Tibial artery (tissue), 4 donors: ENCODE data around the gene SDK1.

Source experiments
- DNase-seq, 2 donors: peaks; one replicate each; pipeline ENCODE4 v3.0.0-alpha.2; 2019
- H3K27ac ChIP-seq, 2 donors: fragments of 200-600 bp; sonication (generic) in 1 of 2; 1 replicate in 1 of 2; 2 replicates in 1 of 2; pipeline ENCODE4 v1.5.1; 2018 to 2019; ENCODE audit warnings: mild to moderate bottlenecking in 1 of 2
- H3K27me3 ChIP-seq, 2 donors: fragments of 200-600 bp; sonication (generic) in 1 of 2; one replicate each; pipeline versions ENCODE4 v1.5.1 to v1.6.0; 2016 to 2019
- H3K36me3 ChIP-seq, 3 donors: fragments of 200-600 bp; sonication (generic) in 2 of 3; one replicate each; pipeline ENCODE4 v1.5.1; 2016 to 2019; ENCODE audit warnings: mild to moderate bottlenecking in 2 of 3
- H3K4me1 ChIP-seq, 4 donors: fragments of 200-600 bp; sonication (generic) in 2 of 4; 1 replicate in 3 of 4; 2 replicates in 1 of 4; pipeline ENCODE4 v1.5.1; 2016 to 2019
- H3K4me3 ChIP-seq, 2 donors: fragments of 200-600 bp; sonication (generic) in 1 of 2; 1 replicate in 1 of 2; 2 replicates in 1 of 2; pipeline ENCODE4 v1.5.1; 2018 to 2019; ENCODE audit warnings: mild to moderate bottlenecking in 2 of 2
- H3K9me3 ChIP-seq, 3 donors: fragments of 200-600 bp; sonication (generic) in 1 of 3; one replicate each; pipeline ENCODE4 v1.5.1; 2016 to 2019
- intact Hi-C: fragments of 100-400 bp; cut with DNase I; formaldehyde crosslinking; loops from one replicate; pipeline ENCODE4 v1.15.0; 2023; ENCODE audit warnings: low total_unique reads
- TF ChIP-seq, protein P1 (sequence below), 2 experiments: fragments of 200-600 bp in 1 of 2; fragments of 450-650 bp in 1 of 2; IDR thresholded peaks; one replicate each; pipeline ENCODE4 v1.5.1; 2017 to 2019; ENCODE audit warnings: antibody characterized with exemption in 2 of 2, mild to moderate bottlenecking in 1 of 2, moderate library complexity in 1 of 2

SDK1 gene

DNA sequence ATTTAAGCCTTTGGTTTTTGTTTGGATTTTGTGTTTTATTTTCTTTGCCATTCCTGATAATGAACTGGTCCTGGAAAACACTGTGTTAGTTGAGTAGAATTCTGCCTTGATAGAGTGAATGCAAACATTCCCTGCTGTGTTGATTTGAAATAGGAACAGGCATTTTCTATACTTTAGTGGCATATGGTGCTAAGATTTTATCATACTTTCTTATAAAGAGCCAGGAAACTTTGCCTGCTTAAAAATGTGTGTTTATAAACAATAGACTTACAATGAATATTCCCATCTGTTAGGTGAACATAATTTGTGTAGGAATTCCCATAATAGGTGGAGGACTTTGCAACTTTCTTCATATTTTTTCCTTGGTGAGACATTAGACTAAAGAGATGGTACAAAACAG is 333.3 kb downstream of the SDK1 start:
- Histone ChIP-seq H3K4me3 (no peak overlapping the region), H3K27ac (peak overlapping the region in 1 of 2 donors; percentile 20), H3K36me3 (peaks cover 0 to 9% (median 4%) of the 10 kb centered on the region in 3 donors), H3K27me3 (no peaks in the 10 kb centered on the region), H3K4me1 (peaks cover 0 to 33% (median 4%) of the 10 kb centered on the region in 4 donors), H3K9me3 (peaks cover 0 to 19% (median 12%) of the 10 kb centered on the region in 3 donors)
- intact Hi-C loops = no loop called here
- no peak for DNase-seq
- TF ChIP-seq, protein P1, sequence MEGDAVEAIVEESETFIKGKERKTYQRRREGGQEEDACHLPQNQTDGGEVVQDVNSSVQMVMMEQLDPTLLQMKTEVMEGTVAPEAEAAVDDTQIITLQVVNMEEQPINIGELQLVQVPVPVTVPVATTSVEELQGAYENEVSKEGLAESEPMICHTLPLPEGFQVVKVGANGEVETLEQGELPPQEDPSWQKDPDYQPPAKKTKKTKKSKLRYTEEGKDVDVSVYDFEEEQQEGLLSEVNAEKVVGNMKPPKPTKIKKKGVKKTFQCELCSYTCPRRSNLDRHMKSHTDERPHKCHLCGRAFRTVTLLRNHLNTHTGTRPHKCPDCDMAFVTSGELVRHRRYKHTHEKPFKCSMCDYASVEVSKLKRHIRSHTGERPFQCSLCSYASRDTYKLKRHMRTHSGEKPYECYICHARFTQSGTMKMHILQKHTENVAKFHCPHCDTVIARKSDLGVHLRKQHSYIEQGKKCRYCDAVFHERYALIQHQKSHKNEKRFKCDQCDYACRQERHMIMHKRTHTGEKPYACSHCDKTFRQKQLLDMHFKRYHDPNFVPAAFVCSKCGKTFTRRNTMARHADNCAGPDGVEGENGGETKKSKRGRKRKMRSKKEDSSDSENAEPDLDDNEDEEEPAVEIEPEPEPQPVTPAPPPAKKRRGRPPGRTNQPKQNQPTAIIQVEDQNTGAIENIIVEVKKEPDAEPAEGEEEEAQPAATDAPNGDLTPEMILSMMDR (IDR thresholded peaks at IDR 0.05) = no peak

DNA sequence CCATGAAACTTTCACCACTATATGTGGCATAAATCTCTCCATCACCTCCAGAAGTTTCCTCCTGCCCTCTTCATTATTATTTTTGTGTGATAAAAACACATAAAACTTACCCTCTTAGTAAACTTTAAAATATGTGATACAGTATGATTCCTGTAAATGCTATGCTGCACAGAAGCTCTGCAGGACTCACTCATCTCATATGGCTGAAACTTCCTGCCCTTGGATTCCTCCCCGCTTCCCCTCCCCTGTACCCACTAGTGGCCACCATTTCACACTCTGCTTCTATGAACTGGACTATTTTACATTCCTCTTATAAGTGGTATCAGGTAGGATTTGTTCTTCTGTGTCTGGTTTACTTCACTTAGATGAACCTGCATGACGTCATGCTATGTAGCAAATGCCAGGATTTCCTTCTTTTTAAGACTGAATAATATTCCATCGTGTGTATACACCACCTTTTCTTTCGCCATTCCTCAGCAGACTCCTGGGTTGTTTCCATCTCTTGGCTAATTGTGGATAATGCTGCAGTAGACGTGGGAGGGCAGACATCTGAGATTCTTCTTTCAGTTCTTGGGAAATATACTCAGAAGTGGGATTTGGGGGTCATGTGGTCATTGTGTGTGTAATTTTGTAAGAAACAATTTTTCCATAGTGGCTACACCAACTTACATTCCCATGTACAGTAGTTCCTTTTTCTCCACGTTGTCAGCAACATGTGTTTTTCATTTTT is 335.2 kb downstream of the SDK1 start:
- Histone ChIP-seq H3K9me3 (peaks cover 0 to under 1% (median 0%) of the 10 kb centered on the region in 3 donors), H3K27me3 (no peaks in the 10 kb centered on the region), H3K36me3 (peaks cover under 1 to 6% (median 4%) of the 10 kb centered on the region in 3 donors), H3K4me1 (peaks cover 0 to 33% (median 4%) of the 10 kb centered on the region in 4 donors), H3K4me3 (no peak overlapping the region), H3K27ac (no peak overlapping the region)
- TF ChIP-seq, protein P1 (IDR thresholded peaks at IDR 0.05) = no peak
- intact Hi-C loops = no loop called here
- no peak for DNase-seq

DNA sequence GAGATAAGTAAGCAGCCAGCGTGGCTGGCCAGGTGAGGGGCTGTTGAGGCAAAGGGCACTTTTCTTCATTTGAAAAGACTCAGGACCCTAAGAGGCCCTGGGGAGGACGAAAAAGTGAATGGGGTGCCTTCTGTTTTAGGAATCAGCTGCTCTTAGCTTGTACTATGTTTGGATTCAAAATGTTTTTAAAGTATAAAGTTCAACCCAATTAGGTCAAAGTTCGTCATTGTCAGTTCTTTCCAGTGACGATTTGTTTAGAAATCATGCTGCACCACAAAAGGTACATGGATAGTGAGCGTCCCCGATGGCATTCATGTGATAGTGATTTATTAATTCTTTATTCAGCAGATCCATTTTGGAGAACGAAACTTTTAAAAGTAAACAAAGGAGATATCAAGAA is 338.2 kb downstream of the SDK1 start:
- Histone ChIP-seq H3K27me3 (no peaks in the 10 kb centered on the region), H3K27ac (no peak overlapping the region), H3K4me3 (no peak overlapping the region), H3K9me3 (no peaks in the 10 kb centered on the region), H3K36me3 (peaks cover 7 to 24% (median 24%) of the 10 kb centered on the region in 3 donors), H3K4me1 (peaks cover 0 to 3% (median 0%) of the 10 kb centered on the region in 4 donors)
- TF ChIP-seq, protein P1 (IDR thresholded peaks at IDR 0.05) = no peak
- intact Hi-C loops = no loop called here
- DNase-seq = no peak

DNA sequence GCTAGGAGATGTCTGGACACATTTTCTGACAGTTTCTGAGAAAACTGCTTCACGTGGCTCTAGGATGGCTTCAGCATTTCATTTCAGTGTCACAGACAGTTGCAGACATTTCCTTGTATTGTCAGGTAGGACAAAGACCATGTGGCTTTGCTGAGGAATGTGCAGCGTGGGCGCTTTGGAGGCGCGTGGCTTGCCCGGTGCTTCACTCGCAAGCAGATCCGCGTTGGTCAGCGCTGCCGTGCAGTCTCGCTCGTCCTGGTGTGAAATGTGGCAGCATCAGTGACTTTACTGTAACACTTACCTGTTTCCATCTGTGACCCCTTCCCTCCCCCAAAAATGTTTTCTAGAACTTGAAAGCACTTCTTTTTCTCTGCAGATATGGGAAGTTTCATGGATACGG is 340.5 kb downstream of the SDK1 start:
- Histone ChIP-seq H3K9me3 (no peaks in the 10 kb centered on the region), H3K27me3 (no peaks in the 10 kb centered on the region), H3K27ac (no peak overlapping the region), H3K36me3 (peaks cover 7 to 24% (median 24%) of the 10 kb centered on the region in 3 donors), H3K4me1 (no peaks in the 10 kb centered on the region), H3K4me3 (no peak overlapping the region)
- intact Hi-C loops = no loop called here
- TF ChIP-seq, protein P1 (IDR thresholded peaks at IDR 0.05) = no peak
- DNase-seq = no peak

DNA sequence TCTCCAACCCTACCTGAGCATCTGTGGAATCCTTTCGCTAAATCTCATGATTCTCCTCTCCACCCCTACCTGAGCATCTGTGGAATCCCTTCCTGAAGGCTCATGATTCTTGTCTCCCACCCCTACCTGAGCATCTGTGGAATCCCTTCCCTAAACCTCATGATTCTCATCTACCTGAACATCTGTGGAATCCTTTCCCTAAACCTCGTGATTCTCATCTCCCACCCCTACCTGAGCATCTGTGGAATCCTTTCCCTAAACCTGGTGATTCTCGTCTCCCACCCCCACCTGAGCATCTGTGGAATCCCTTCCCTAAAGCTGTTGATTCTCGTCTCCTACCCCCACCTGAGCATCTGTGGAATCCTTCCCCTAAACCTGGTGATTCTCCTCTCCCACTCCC is 342.0 kb downstream of the SDK1 start:
- no peaks in the 10 kb centered on the region for H3K9me3 ChIP-seq
- TF ChIP-seq, protein P1 (IDR thresholded peaks at IDR 0.05) = no peak
- no peak overlapping the region for H3K4me3 ChIP-seq
- DNase-seq = no peak
- H3K27me3 ChIP-seq = no peaks in the 10 kb centered on the region
- H3K36me3 ChIP-seq = peaks cover 7 to 24% (median 24%) of the 10 kb centered on the region in 3 donors
- H3K4me1 ChIP-seq = no peaks in the 10 kb centered on the region
- no peak overlapping the region for H3K27ac ChIP-seq
- intact Hi-C loops = no loop called here
